ENCODE data around the gene CEMIP2. TPM values are rescaled to one million over a fixed set of nuclear protein-coding genes. Genes with fewer than 3 reads are reported as not detected.

CEMIP2 gene
- total RNA-seq, 1 experiment from 2014 or later = 40.5 TPM

- DNase-seq (ENCODE audit: low spot score) (no peak), ATAC-seq (no peak)
- no peaks in the 10 kb centered on the region for H3K27me3 Mint-ChIP-seq (ENCODE audit: low read depth)
- no peak overlapping the region for H3K4me3 Mint-ChIP-seq
- no peaks in the 10 kb centered on the region for H3K9me3 Mint-ChIP-seq
- CTCF ChIA-PET = no interaction called here
- H3K36me3 Mint-ChIP-seq = peaks cover 58% of the 10 kb centered on the region
- TF ChIP-seq CREB1 (CRISPR knock-in tag; IDR thresholded peaks at IDR 0.05) (no peak), NR3C1 (CRISPR knock-in tag; conservative IDR thresholded peaks at IDR 0.05; ENCODE audit: low read depth) (no peak), ZNF121 (CRISPR knock-in tag; IDR thresholded peaks at IDR 0.05) (no peak), AFF4 (CRISPR knock-in tag; IDR thresholded peaks at IDR 0.05; ENCODE audit: borderline replicate concordance) (no peak), FOXJ3 (CRISPR knock-in tag; IDR thresholded peaks at IDR 0.05; ENCODE audit: borderline replicate concordance) (no peak), TEAD4 (CRISPR knock-in tag; IDR thresholded peaks at IDR 0.05) (no peak), GTF2I (CRISPR knock-in tag; conservative IDR thresholded peaks at IDR 0.05) (no peak), ZNF512 (CRISPR knock-in tag; IDR thresholded peaks at IDR 0.05; ENCODE audit: borderline replicate concordance) (no peak), RELA (CRISPR knock-in tag; IDR thresholded peaks at IDR 0.05; ENCODE audit: borderline replicate concordance) (no peak), PRDM15 (CRISPR knock-in tag; IDR thresholded peaks at IDR 0.05) (no peak), ZNF425 (CRISPR knock-in tag; conservative IDR thresholded peaks at IDR 0.05) (no peak), SMAD3 (CRISPR knock-in tag; IDR thresholded peaks at IDR 0.05; ENCODE audit: borderline replicate concordance) (no peak), HMGA2 (CRISPR knock-in tag; IDR thresholded peaks at IDR 0.05) (no peak), NFYB (CRISPR knock-in tag; conservative IDR thresholded peaks at IDR 0.05; ENCODE audit: low read depth) (no peak)
- TF ChIP-seq, protein P1, sequence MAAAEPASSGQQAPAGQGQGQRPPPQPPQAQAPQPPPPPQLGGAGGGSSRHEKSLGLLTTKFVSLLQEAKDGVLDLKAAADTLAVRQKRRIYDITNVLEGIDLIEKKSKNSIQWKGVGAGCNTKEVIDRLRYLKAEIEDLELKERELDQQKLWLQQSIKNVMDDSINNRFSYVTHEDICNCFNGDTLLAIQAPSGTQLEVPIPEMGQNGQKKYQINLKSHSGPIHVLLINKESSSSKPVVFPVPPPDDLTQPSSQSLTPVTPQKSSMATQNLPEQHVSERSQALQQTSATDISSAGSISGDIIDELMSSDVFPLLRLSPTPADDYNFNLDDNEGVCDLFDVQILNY (CRISPR knock-in tag; IDR thresholded peaks at IDR 0.05) = no peak
- TF ChIP-seq, protein P2, sequence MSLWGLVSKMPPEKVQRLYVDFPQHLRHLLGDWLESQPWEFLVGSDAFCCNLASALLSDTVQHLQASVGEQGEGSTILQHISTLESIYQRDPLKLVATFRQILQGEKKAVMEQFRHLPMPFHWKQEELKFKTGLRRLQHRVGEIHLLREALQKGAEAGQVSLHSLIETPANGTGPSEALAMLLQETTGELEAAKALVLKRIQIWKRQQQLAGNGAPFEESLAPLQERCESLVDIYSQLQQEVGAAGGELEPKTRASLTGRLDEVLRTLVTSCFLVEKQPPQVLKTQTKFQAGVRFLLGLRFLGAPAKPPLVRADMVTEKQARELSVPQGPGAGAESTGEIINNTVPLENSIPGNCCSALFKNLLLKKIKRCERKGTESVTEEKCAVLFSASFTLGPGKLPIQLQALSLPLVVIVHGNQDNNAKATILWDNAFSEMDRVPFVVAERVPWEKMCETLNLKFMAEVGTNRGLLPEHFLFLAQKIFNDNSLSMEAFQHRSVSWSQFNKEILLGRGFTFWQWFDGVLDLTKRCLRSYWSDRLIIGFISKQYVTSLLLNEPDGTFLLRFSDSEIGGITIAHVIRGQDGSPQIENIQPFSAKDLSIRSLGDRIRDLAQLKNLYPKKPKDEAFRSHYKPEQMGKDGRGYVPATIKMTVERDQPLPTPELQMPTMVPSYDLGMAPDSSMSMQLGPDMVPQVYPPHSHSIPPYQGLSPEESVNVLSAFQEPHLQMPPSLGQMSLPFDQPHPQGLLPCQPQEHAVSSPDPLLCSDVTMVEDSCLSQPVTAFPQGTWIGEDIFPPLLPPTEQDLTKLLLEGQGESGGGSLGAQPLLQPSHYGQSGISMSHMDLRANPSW (CRISPR knock-in tag; conservative IDR thresholded peaks at IDR 0.05; ENCODE audit: low read depth) = no peak
- TF ChIP-seq, protein P3, sequence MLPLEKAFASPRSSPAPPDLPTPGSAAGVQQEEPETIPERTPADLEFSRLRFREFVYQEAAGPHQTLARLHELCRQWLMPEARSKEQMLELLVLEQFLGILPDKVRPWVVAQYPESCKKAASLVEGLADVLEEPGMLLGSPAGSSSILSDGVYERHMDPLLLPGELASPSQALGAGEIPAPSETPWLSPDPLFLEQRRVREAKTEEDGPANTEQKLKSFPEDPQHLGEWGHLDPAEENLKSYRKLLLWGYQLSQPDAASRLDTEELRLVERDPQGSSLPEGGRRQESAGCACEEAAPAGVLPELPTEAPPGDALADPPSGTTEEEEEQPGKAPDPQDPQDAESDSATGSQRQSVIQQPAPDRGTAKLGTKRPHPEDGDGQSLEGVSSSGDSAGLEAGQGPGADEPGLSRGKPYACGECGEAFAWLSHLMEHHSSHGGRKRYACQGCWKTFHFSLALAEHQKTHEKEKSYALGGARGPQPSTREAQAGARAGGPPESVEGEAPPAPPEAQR (CRISPR knock-in tag; IDR thresholded peaks at IDR 0.05) = no peak
- H3K4me1 Mint-ChIP-seq = peaks cover 41% of the 10 kb centered on the region
- POLR2A ChIA-PET = no interaction called here
- no peak overlapping the region for H3K27ac Mint-ChIP-seq
Measured at GRCh38 chr9:71742703-71743102, 25.6 kb downstream of the CEMIP2 start.
